Fibroblast of peridontal ligament (primary cell): ENCODE data around the gene ABRACL.
A peak's percentile ranks its signal among the peaks of the same experiment; 100 is the strongest.
"Not testable (repeated sequence)": the region's sequence is repeated elsewhere in the genome, so short reads cannot be mapped to it uniquely, and the experiment has no call there.

Source experiments
- DNase-seq: peaks from one replicate; pipeline ENCODE4 v3.0.0-alpha.2; 2010; ENCODE audit errors: extremely low read depth

ABRACL gene

GRCh38 chr6:139011980-139012379 lies 16.6 kb upstream of the ABRACL start:
- DNase-seq = no peak

- DNase-seq = no peak
These were observed 15.3 kb upstream of the ABRACL start for GRCh38 chr6:139013185-139013800.

GRCh38 chr6:139014945-139015344 lies 13.6 kb upstream of the ABRACL start:
- no peak for DNase-seq

GRCh38 chr6:139016337-139017213 lies 12.0 kb upstream of the ABRACL start:
- no peak for DNase-seq

GRCh38 chr6:139017227-139017626 lies 11.3 kb upstream of the ABRACL start:
- DNase-seq = no peak

GRCh38 chr6:139019722-139020121 lies 8.8 kb upstream of the ABRACL start:
- no peak for DNase-seq

GRCh38 chr6:139020689-139021088 lies 7.9 kb upstream of the ABRACL start:
- DNase-seq = no peak

GRCh38 chr6:139025416-139025815 lies 3.1 kb upstream of the ABRACL start:
- DNase-seq = not testable (repeated sequence)

- peak; percentile 53 for DNase-seq
These were observed 844 bp upstream of the ABRACL start for GRCh38 chr6:139027620-139028182.

- DNase-seq = peak; percentile 49
These were observed 309 bp upstream of the ABRACL start for GRCh38 chr6:139028215-139028657.

- peak; percentile 54 for DNase-seq
These were observed 1.1 kb downstream of the ABRACL start for GRCh38 chr6:139029470-139030227.

GRCh38 chr6:139030228-139030963 lies 1.9 kb downstream of the ABRACL start:
- no peak for DNase-seq

- DNase-seq = peak; percentile 76
These were observed 8.9 kb downstream of the ABRACL start for GRCh38 chr6:139037490-139037889.

- no peak for DNase-seq
These were observed 15.7 kb downstream of the ABRACL start for GRCh38 chr6:139044250-139044649.

GRCh38 chr6:139047677-139048076 lies 19.1 kb downstream of the ABRACL start:
- no peak for DNase-seq

- not testable (repeated sequence) for DNase-seq
These were observed 20.4 kb downstream of the ABRACL start for GRCh38 chr6:139048912-139049311.

GRCh38 chr6:139050131-139050769 lies 21.7 kb downstream of the ABRACL start:
- not testable (repeated sequence) for DNase-seq

- no peak for DNase-seq
These were observed 22.3 kb downstream of the ABRACL start for GRCh38 chr6:139050770-139051313.

- DNase-seq = peak; percentile 59
These were observed 23.0 kb downstream of the ABRACL start for GRCh38 chr6:139051396-139052060.

- no peak for DNase-seq
These were observed 24.8 kb downstream of the ABRACL start for GRCh38 chr6:139053382-139053781.
